ENCODE measurements around the gene ROGDI.

Gene ROGDI, protein sequence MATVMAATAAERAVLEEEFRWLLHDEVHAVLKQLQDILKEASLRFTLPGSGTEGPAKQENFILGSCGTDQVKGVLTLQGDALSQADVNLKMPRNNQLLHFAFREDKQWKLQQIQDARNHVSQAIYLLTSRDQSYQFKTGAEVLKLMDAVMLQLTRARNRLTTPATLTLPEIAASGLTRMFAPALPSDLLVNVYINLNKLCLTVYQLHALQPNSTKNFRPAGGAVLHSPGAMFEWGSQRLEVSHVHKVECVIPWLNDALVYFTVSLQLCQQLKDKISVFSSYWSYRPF

DNA sequence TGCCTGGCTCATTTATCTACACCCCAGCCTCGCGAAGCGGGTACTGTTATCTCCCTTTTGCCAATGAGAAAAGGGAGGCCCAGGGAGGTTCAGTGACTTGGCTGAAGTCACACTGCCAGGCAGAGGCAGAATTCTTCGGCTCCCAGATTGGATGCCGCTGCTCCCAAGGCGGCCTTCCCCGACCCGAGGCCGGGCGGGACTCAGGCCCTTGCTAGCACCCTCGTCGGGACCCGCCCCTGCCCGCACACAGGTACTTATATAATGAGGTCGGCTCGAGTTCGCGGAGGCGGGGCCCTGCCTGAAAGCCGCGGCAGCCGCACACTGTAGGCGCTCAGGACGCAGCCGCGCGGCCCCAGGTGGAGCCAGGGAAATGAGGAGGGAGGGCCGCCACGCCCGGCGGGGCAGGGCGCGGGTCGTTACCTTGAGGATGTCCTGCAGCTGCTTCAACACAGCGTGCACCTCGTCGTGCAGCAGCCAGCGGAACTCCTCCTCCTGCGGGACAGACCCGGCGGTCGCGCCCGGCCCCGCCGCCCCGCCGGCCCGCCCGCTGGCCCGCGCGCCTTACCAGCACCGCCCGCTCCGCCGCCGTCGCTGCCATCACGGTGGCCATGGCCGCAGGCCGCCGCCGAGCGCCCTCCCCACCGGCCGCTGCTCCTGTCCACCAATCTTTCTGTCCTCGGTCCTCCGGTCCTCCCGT lies at the start of gene ROGDI:
TSS of gene ROGDI (minus strand) at position 672 of the 697 bp plus-strand sequence. CDS start at position 610, 62 bp downstream.
- peak within 1 kb of the TSS; percentile 57 for H3K4me3 ChIP-seq (ENCODE audit: low read length)
- TF ChIP-seq, protein P1, sequence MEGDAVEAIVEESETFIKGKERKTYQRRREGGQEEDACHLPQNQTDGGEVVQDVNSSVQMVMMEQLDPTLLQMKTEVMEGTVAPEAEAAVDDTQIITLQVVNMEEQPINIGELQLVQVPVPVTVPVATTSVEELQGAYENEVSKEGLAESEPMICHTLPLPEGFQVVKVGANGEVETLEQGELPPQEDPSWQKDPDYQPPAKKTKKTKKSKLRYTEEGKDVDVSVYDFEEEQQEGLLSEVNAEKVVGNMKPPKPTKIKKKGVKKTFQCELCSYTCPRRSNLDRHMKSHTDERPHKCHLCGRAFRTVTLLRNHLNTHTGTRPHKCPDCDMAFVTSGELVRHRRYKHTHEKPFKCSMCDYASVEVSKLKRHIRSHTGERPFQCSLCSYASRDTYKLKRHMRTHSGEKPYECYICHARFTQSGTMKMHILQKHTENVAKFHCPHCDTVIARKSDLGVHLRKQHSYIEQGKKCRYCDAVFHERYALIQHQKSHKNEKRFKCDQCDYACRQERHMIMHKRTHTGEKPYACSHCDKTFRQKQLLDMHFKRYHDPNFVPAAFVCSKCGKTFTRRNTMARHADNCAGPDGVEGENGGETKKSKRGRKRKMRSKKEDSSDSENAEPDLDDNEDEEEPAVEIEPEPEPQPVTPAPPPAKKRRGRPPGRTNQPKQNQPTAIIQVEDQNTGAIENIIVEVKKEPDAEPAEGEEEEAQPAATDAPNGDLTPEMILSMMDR (IDR thresholded peaks at IDR 0.05; ENCODE audit: insufficient read depth, low read depth, low read length, missing control alignments): no peak
- peak; percentile 91 for DNase-seq (ENCODE audit: low read depth)

DNA sequence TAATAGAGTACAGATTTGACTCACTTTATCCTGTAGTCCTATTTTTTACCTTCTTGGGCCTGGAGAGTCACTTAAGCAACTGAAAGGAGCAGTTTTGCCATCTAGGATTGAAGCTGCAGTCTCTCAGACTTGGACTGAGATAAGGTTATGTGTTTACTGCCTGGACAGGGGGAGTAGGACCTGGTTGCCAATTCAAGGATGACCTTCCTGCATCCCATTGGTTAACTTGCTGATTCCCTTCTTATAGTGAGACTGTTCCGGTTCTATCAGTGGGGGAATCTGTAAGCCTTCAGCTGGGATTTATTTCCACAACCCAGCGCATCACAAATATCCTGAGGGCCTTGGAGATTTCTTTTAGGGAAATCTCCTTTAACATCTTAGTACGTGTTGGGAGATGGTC lies 47.8 kb upstream of the ROGDI start:
- peak overlapping the region; percentile 22 for H3K4me3 ChIP-seq (ENCODE audit: low read length)

DNA sequence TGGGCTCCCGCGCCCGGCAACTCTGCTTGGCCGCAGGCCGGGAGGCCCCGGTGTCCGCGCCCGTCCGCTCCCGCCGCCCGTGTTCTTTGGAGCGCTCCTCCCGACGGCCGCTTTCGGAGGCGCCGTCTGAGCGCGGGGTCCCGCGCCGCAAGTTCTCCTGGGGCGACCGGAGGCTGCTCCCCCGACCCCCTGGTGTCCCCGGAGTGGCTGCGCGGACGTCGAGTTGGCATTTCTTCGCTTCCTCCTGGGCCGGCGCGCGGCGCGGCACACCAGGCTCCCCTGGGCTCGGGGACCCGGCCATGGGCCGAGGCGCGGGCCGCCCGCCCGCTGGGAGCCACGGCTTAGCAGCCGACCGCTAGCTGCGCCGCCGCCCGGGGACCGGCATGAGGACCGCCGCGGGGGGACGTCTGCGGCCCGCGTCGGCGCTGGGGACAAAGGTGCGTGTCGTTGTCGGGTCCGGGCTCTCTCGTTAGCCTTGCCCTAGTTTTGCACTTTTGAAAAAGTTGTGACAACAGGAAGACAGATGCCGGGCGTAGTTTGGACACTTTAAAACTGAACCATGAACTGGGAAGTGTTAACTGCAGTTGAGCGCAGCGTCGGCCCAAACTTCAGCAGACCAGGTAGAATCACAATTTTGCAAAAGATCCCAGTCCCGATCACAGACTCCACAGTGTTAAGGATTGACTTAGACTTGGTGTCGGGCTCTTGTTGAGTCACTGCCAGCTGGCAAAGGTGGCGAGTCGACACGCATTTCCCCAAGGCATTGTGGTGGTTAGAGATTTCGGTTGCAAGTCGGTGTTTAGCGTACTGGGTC lies 45.5 kb upstream of the ROGDI start:
- peak; percentile 79 for DNase-seq (ENCODE audit: low read depth)
- H3K4me3 ChIP-seq (ENCODE audit: low read length): peak overlapping the region; percentile 73
- TF ChIP-seq, protein P1 (IDR thresholded peaks at IDR 0.05; ENCODE audit: insufficient read depth, low read depth, low read length, missing control alignments): no peak

More for the DNA sequence above, 47.8 kb upstream of the ROGDI start:
- no peak for DNase-seq (ENCODE audit: low read depth)
- TF ChIP-seq, protein P1 (IDR thresholded peaks at IDR 0.05; ENCODE audit: insufficient read depth, low read depth, low read length, missing control alignments): no peak

DNA sequence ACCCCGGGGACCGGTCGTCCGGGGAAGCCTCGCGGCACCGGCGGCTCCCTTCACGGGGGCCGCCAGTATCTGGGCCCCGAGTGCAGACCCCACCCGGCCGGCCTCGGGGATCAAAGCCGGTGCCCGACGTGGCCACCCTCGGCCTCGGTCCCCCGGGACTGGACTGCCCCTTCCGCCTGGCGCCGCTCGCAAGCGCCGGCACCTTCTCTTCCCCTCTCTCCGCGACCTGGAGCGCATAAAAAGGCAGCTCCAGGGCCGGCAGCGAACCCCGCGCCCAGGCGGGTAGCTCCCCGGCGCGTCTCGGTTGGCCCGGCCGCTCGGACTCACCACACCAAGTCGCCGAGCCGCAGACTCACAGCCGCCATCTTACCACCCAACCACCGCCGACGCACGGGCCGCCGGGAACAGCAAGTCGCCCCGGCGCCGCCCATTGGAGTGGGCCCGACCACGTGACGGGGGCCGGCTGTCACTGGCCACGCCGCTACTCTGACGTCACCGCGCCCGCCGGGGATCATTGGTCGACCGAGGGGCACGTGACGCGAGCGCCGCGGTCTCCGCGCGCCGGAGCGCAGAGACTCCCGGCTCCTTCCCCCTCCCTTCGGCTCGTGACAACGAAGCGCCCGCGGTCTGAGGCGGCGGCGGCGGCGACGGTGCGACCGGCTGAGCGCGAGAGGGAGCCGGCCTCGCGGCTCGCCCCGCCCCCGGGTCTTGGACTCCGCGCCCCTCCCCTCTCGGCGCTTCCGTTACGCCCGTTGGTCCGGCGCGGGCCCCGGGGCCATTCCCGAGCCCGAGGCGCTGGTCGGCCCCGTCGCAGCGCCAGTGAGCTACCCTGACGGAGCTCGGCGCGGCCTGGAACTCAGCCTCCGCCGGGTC lies 44.7 kb upstream of the ROGDI start, which contains the start of the genes GLYR1 and UBN1:
TSS of gene GLYR1 (minus strand) at position 388 of the 873 bp plus-strand sequence. CDS start at position 365, 23 bp downstream.
TSS of gene UBN1 (plus strand) at position 581 of the 873 bp plus-strand sequence. CDS start 5,437 bp downstream, outside the sequence.
- H3K4me3 ChIP-seq (ENCODE audit: low read length): peak within 1 kb of the TSS; percentile 86

DNA sequence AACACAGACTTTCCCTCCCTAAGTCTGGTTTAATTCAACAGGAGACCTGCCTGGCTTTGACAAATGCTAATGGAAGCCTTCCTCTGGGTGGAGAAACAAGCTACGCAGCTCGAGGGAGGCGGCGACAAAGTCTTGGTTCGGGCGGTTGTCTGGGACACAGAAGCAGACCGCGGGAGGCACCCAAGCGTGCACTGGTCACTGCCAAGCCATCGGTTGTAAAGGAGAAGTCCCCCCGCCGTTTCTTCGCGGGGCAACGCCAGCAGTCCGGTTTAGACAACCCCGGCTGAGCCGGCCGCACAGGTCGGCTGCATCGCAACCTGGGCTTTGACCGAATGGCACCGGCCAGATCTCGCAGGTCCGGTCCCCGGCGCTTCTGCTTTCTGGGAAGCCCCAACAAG lies 44.1 kb upstream of the ROGDI start:
- peak; percentile 73 for DNase-seq (ENCODE audit: low read depth)
- peak overlapping the region; percentile 86 for H3K4me3 ChIP-seq (ENCODE audit: low read length)
- TF ChIP-seq, protein P1 (IDR thresholded peaks at IDR 0.05; ENCODE audit: insufficient read depth, low read depth, low read length, missing control alignments): no peak

More for the DNA sequence above, 44.7 kb upstream of the ROGDI start, which contains the start of the genes GLYR1 and UBN1:
- peak; percentile 99 for DNase-seq (ENCODE audit: low read depth)
- TF ChIP-seq, protein P1 (IDR thresholded peaks at IDR 0.05; ENCODE audit: insufficient read depth, low read depth, low read length, missing control alignments): no peak

DNA sequence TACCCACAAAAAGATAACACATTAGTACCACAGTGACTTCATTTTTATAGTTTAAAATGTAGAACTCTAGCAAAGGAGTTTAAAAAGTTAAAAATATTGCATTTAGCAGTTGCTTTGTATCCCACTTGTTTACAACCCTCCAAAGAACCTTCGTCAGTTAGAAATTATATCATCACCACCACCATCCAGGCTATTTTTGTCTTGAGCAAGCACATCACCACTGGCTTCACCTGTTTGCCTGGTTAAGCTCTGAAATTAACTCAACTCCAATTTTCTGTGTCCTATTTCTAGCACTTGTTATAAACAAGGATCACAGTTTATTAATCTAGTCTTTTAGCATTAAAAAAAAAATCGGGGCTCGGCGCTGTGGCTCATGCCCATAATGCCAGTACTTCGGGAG lies 38.6 kb upstream of the ROGDI start:
- no peak overlapping the region for H3K4me3 ChIP-seq (ENCODE audit: low read length)
- TF ChIP-seq, protein P1 (IDR thresholded peaks at IDR 0.05; ENCODE audit: insufficient read depth, low read depth, low read length, missing control alignments): no peak
- no peak for DNase-seq (ENCODE audit: low read depth)
